GM10248 (cell line): ENCODE measurements around the gene MILR1.
"Not testable (repeated sequence)": the region's sequence is repeated elsewhere in the genome, so short reads cannot be mapped to it uniquely, and the experiment has no call there.

Experiments used
- CTCF ChIA-PET: fragments of 300-600 bp; sonication (Branson Sonifier 250); formaldehyde crosslinking; extraction: SDS; loops from one replicate; lab custom pipeline; 2021; ENCODE audit warnings: antibody characterized with exemption; lab: Yijun Ruan, JAX
- POLR2A ChIA-PET: fragments of 350-650 bp; sonication (Branson Sonifier 250); formaldehyde crosslinking; extraction: SDS; loops from one replicate; lab custom pipeline; 2020; ENCODE audit warnings: antibody characterized with exemption; lab: Yijun Ruan, JAX
- DNase-seq: peaks from one replicate; pipeline ENCODE4 v3.0.0; 2012; ENCODE audit errors: extremely low spot score
- CTCF ChIP-seq: IDR thresholded peaks from 2 replicates; pipeline ENCODE4 v1.5.1; 2012; ENCODE audit warnings: mild to moderate bottlenecking, low read depth; ENCODE audit errors: extremely low read depth, missing control alignments, control extremely low read depth

The MILR1 gene

GRCh38 chr17:64492481-64493109, 43.7 kb downstream of the MILR1 start:
- DNase-seq: no peak
- ChIA-PET CTCF (interaction anchor here (0.7 to 5.9 kb wide), 8 partner anchors 14 to 152 kb away, joined by 3 to 96 read pairs (median 4); partner anchors contain the start of genes CEP95 and DDX5), POLR2A (interaction anchor here (1.4 kb wide), 1 partner anchor 12 kb away, joined by 6 read pairs; no protein-coding TSS in a partner anchor)
- TF ChIP-seq CTCF: no peak

GRCh38 chr17:64494121-64494520, 45.2 kb downstream of the MILR1 start:
- ChIA-PET POLR2A (no interaction called here), CTCF (interaction anchor here (1.7 to 5.9 kb wide), 3 partner anchors 14 to 74 kb away, joined by 4 to 58 read pairs (median 33); no protein-coding TSS in a partner anchor)
- no peak for DNase-seq
- no peak for TF ChIP-seq CTCF

GRCh38 chr17:64495300-64495699, 46.4 kb downstream of the MILR1 start:
- CTCF ChIA-PET: interaction anchor here (1.7 to 5.9 kb wide), 2 partner anchors 13 to 75 kb away, joined by 4 to 33 read pairs; no protein-coding TSS in a partner anchor
- DNase-seq: not testable (repeated sequence)
- POLR2A ChIA-PET: interaction anchor here (0.7 to 5.2 kb wide), 3 partner anchors 11 to 658 kb away, joined by 5 to 89 read pairs (median 8); partner anchors contain the start of genes CEP95 and DDX5

- ChIA-PET POLR2A (interaction anchor here (0.6 to 5.2 kb wide), 6 partner anchors 10 to 236 kb away, joined by 3 to 89 read pairs (median 6); partner anchors contain the start of genes CEP95 and DDX5), CTCF (interaction anchor here (1.0 to 5.9 kb wide), 7 partner anchors 9 to 136 kb away, joined by 3 to 33 read pairs (median 4); partner anchors contain the start of genes CEP95 and DDX5)
- TF ChIP-seq CTCF: no peak
- no peak for DNase-seq
Measured at GRCh38 chr17:64496348-64496785, 47.5 kb downstream of the MILR1 start.

GRCh38 chr17:64496786-64497564, 48.1 kb downstream of the MILR1 start, which contains the start of gene POLG2:
TSS of gene POLG2 (minus strand) at chr17:64497054. CDS start at chr17:64496968, 86 bp downstream.
- peak; percentile 93 for DNase-seq
- ChIA-PET CTCF (interaction anchor here (1.0 to 5.9 kb wide), 10 partner anchors 8 to 152 kb away, joined by 3 to 33 read pairs (median 4); partner anchors contain the start of genes CEP95 and DDX5), POLR2A (interaction anchor here (0.6 to 5.2 kb wide), 6 partner anchors 9 to 235 kb away, joined by 3 to 89 read pairs (median 4); partner anchors contain the start of genes CEP95 and DDX5)
- peak; percentile 67 for TF ChIP-seq CTCF

- CTCF ChIA-PET: interaction anchor here (1.0 to 5.9 kb wide), 10 partner anchors 9 to 152 kb away, joined by 3 to 33 read pairs (median 4); partner anchors contain the start of genes CEP95 and DDX5
- no peak for TF ChIP-seq CTCF
- POLR2A ChIA-PET: interaction anchor here (0.9 to 5.2 kb wide), 6 partner anchors 9 to 102 kb away, joined by 3 to 89 read pairs (median 4); partner anchors contain the start of genes CEP95 and DDX5
- DNase-seq: no peak
Measured at GRCh38 chr17:64497565-64498035, 48.7 kb downstream of the MILR1 start.
